Skeletal muscle satellite cell (primary cell): ENCODE data around the gene MSANTD7.
A peak's percentile ranks its signal among the peaks of the same experiment; 100 is the strongest.

Source experiments
- H3K27me3 ChIP-seq: 2 replicates; pipeline ENCODE4 v1.7.0; 2013; ENCODE audit warnings: low read length; ENCODE audit not compliant: control insufficient read depth, insufficient read depth
- H3K36me3 ChIP-seq: 2 replicates; pipeline ENCODE4 v1.7.0; 2013; ENCODE audit warnings: mild to moderate bottlenecking, control low read depth, low read length; ENCODE audit not compliant: insufficient read depth
- H3K4me1 ChIP-seq: 2 replicates; pipeline ENCODE4 v1.7.0; 2013; ENCODE audit warnings: low read length; ENCODE audit not compliant: control insufficient read depth, insufficient read depth
- H3K4me2 ChIP-seq: 2 replicates; pipeline ENCODE4 v1.7.0; 2013; ENCODE audit warnings: mild to moderate bottlenecking, low read length
- H3K4me3 ChIP-seq: 2 replicates; pipeline ENCODE4 v1.7.0; 2013; ENCODE audit warnings: low read length
- H3K9ac ChIP-seq: 2 replicates; pipeline ENCODE4 v1.7.0; 2013; ENCODE audit warnings: mild to moderate bottlenecking, low read depth, low read length, moderate library complexity
- H3K9me3 ChIP-seq: replicated peaks from 2 replicates; pipeline ENCODE4 v1.7.0; 2013; ENCODE audit warnings: mild to moderate bottlenecking, control low read depth, low read length

The MSANTD7 gene

DNA sequence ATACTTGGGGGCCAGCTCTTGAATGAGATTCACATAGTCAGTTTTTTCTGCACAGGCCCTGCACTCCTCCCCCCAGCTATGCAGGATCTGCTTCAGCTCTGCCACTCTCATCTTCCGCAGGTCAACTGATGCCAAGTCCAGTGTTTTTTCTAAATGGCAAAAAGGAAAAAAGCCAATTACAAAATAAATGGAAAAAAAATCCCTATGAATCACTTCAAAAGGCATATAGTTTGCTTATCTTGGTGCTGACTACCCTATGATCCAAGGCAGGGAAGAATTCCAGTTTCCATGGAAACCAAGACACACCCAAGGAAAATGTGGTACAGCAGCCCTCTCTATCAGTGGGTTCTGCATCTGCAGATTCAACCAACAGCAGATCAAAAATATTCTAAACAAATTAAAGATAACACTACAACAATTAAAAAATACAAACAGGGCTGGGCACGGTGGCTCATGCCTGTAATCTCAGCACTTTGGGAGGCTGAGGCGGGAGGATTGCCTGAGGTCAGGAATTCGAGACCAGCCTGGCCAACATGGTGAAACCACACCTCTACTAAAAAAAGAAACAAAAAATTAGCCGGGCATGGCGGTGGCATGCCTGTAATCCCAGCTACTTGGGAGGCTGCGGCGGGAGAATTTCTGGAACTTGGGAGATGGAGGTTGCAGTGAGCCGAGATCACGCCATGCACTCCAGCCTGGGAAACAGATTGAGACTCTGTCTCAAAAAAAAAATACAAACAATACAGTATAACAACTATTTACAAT, 17.9 kb upstream of the MSANTD7 start:
- no peak overlapping the region for H3K4me2 ChIP-seq

DNA sequence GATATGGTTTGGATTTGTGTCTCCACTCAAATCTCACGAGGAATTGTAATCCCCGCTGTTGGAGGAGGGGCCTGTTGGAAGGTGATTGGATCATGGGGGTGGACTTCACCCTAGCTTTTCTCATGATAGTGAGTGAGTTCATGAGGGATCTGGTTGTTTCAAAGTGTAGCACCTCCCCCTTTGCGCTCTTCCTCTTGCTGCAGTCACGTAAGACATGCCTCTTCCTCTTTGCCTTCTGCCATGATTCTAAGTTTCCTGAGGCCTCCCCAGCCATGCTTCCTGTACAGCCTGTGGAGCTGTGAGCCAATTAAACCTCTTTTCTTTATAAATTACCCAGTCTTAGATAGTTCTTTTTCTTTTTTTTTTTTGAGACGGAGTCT, 17.3 kb upstream of the MSANTD7 start:
- H3K9me3 ChIP-seq = no peaks in the 10 kb centered on the region
- no peaks in the 10 kb centered on the region for H3K36me3 ChIP-seq
- H3K4me3 ChIP-seq = no peak overlapping the region
- H3K4me2 ChIP-seq = no peak overlapping the region
- H3K4me1 ChIP-seq = peaks cover 13% of the 10 kb centered on the region
- no peaks in the 10 kb centered on the region for H3K27me3 ChIP-seq
- no peak overlapping the region for H3K9ac ChIP-seq

More for the DNA sequence above, 17.9 kb upstream of the MSANTD7 start:
- Histone ChIP-seq H3K9ac (no peak overlapping the region), H3K4me3 (no peak overlapping the region), H3K4me1 (peaks cover 13% of the 10 kb centered on the region), H3K36me3 (no peaks in the 10 kb centered on the region), H3K9me3 (no peaks in the 10 kb centered on the region), H3K27me3 (no peaks in the 10 kb centered on the region)

DNA sequence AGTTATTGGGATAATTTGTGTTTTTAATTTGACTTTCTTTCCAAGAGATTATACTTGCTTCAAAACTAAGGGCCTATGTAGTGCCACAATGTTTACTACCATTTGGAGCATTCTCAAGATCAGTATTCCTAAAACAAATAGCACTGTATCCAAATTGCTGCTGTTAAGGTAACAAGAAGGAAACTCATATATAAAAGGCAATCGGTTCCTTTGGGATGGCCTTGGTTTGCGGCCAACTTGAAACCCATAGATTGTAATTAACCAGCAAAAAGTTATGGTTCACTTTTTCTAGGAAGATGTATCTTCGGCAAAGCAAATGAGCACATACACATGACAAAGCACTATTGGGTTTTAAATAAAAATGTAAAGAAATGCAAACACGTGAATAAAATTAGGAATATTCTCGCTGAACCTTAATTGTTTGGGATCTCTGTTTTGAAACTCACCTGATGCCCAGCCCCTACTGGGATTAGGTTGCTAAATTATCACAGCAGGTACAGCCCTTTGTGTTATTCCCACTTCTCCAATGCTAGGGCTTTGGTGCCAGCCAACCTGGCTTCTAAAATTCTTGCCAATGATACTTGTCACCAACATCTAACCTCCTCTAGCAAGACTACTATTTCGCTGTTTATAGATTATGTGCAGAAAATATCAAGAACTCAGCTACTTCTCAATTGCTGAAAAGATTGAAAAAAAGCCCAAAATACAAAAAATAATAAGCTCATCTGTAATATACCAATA, 16.3 kb upstream of the MSANTD7 start:
- no peak overlapping the region for H3K4me2 ChIP-seq
- H3K27me3 ChIP-seq = peaks cover 6% of the 10 kb centered on the region
- H3K9me3 ChIP-seq = no peaks in the 10 kb centered on the region
- no peak overlapping the region for H3K9ac ChIP-seq
- H3K36me3 ChIP-seq = no peaks in the 10 kb centered on the region
- H3K4me3 ChIP-seq = no peak overlapping the region
- peaks cover 13% of the 10 kb centered on the region for H3K4me1 ChIP-seq

DNA sequence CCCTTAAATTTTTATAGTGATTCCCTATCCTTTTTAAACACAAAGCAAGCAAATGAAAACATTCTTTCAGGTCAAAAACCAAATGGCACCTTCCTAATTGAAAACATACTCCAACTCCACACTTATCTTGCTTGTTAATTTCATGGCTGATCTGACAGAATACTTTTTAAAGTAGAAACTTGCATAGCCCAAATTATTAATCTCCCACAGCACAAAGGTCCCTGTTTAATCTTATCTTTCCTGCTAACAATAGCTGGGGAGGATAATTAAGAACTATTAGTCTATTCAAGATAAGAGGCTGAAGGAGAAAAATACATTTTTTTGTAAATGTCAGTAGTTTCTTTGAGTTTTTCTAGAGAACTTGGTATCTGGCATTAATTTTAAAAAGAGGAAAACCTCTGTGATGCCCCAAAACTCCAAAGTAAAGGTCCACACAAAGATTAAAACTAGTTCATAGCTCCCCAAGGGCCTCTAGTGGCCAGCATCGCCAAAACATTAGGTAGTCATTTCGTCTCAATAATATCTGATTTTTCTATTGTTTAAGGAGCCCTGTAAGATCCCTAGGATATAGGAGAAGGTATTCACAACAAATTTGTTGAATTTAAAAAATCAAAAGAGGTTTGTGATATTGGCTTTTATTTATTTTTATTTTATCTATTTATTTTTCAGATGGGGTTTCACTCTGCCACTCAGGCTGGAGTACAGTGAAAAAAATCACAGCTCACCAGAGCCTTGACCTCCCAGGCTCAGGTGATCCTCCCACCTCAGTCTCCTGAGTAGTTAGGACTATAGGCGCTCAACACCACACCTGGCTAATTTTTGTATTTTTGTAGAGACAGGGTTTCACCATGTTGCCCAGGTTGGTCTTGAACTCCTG, 15.0 kb upstream of the MSANTD7 start:
- Histone ChIP-seq H3K4me3 (no peak overlapping the region), H3K36me3 (no peaks in the 10 kb centered on the region), H3K4me2 (no peak overlapping the region), H3K27me3 (peaks cover 6% of the 10 kb centered on the region), H3K4me1 (peaks cover 13% of the 10 kb centered on the region), H3K9me3 (no peaks in the 10 kb centered on the region), H3K9ac (no peak overlapping the region)

DNA sequence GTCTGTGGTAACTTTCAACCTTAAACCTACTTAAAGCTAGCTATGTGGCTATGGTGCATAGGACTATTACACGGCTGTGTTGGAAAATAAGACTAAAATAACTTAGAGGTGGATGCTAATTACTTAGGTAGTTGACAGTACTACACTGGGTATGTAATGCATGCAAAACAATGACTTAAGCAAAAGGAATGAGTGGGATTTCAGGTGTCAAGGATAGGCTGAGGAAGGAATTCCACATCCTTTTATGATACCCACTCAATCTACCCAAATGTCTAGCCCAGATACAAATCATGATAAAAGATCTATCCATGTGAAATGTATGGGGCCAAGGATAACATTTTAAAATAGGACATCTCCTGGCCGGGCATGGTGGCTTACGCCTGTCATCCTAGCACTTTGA, 14.1 kb upstream of the MSANTD7 start:
- Histone ChIP-seq H3K27me3 (peaks cover 6% of the 10 kb centered on the region), H3K9ac (no peak overlapping the region), H3K36me3 (no peaks in the 10 kb centered on the region), H3K4me2 (no peak overlapping the region), H3K4me1 (peaks cover 13% of the 10 kb centered on the region), H3K9me3 (no peaks in the 10 kb centered on the region), H3K4me3 (no peak overlapping the region)

DNA sequence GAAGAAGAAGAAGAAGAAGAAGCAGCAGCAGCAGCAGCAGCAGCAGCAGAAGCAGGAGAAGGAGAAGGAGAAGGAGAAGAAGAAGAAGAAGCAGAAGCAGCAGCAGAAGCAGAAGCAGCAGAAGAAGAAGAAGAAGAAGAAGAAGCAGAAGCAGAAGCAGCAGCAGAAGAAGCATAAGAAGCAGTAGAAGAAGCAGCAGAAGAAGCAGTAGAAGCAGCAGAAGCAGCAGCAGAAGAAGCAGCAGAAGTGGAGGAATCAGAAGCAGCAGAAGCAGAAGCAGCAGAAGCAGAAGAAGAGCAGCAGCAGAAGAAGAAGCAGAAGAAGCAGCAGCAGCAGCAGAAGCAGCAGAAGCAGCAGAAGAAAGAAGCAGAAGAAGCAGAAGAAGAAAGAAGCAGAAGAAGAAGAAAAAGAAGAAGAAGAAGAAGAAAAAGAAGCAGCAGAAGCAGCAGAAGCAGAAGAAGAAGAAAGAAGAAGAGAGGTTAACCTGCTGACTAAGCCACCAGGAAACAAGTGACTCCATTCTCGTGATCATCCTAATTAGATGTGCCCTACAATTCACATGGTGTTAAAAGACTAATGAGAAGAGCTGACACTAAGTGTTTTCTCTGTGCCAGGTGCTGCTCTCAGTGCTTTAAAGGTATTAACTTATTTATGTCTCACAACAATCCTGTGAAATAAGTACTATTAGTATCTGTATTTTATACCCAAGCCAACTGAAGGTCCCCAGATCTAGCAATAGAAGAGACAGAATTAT, 11.9 kb upstream of the MSANTD7 start:
- H3K4me3 ChIP-seq = no peak overlapping the region
- H3K27me3 ChIP-seq = peaks cover 6% of the 10 kb centered on the region
- no peaks in the 10 kb centered on the region for H3K4me1 ChIP-seq
- H3K9ac ChIP-seq = no peak overlapping the region
- H3K36me3 ChIP-seq = no peaks in the 10 kb centered on the region
- H3K4me2 ChIP-seq = no peak overlapping the region
- H3K9me3 ChIP-seq = no peaks in the 10 kb centered on the region

DNA sequence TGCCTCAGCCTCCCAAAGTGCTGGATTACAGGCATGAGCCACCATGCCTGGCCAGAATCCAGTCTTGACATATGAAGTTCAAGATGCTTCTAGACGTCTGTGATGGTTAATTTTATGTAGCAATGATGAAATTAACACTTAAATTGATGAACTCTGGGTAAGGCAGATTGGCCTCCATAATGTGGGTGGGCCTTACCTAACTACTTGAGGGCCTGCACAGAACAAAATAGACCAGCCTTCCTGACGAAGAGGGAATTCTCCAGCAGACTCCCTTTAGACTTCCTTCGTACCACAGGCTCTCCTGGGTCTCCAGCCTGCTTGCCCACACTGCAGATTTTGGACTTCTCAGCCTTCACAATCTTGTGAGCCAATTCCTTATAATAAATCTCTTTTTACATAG, 5.0 kb upstream of the MSANTD7 start:
- H3K4me3 ChIP-seq = no peak overlapping the region
- H3K4me1 ChIP-seq = peaks cover 6% of the 10 kb centered on the region
- H3K4me2 ChIP-seq = no peak overlapping the region
- no peaks in the 10 kb centered on the region for H3K9me3 ChIP-seq
- no peaks in the 10 kb centered on the region for H3K36me3 ChIP-seq
- no peak overlapping the region for H3K9ac ChIP-seq
- H3K27me3 ChIP-seq = no peaks in the 10 kb centered on the region

DNA sequence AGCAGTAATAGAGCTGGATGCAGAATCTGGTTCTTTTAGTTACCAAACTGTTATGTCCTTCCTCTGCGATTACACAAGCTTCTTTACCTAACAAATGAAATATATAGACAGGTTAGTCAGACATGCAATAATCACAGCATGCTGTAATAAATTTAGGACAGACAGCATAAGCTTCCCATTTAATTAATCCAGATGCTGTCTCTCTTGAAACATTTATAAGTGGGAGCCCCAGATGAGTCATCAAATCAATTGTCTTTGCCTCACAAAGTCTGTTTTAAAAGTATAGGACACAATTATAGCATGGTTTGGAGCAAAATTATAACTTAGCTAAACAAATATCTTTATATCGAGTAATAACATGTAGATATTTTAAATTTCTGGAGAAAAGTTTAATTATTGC, 1.9 kb upstream of the MSANTD7 start:
- Histone ChIP-seq H3K9ac (no peak overlapping the region), H3K36me3 (peaks cover 10% of the 10 kb centered on the region), H3K4me2 (no peak overlapping the region), H3K9me3 (no peaks in the 10 kb centered on the region), H3K4me1 (peaks cover 6% of the 10 kb centered on the region), H3K4me3 (no peak overlapping the region), H3K27me3 (no peaks in the 10 kb centered on the region)

DNA sequence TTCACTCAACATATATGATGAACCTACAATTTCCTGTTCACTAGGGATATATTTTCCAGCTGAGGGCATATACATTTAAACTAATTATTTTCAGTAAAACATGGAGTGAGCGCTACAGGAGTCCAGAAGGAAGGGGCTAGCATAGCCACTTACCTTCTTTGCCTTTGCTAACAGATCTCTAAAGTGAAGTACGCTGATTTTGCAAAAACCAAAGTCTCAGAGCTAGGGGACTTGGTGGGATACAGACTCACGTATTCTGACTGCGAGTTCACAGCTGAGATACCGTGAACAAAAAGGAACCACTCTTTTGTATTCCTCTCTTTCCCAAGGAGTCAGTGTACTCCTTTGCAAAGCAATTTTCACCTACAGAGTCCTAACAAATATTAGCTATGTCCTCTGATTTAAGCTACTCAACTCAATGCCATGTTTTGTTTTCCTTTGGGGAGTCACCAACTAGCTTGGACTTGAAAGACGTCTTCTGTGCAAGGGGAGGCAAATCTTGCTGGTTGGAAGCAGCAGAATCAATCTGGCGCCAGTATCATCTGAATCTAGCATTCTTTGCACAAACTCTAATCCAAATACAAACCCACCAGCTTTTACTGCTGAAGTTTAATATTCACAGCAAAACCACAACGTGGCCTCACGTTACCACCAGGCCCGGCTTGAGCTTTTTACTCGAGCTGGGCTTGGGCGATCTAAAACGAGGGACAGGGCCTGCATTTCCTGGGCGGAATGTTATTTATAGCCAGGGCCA, 926 bp upstream of the MSANTD7 start:
- peak overlapping the region; percentile 98 for H3K4me3 ChIP-seq

DNA sequence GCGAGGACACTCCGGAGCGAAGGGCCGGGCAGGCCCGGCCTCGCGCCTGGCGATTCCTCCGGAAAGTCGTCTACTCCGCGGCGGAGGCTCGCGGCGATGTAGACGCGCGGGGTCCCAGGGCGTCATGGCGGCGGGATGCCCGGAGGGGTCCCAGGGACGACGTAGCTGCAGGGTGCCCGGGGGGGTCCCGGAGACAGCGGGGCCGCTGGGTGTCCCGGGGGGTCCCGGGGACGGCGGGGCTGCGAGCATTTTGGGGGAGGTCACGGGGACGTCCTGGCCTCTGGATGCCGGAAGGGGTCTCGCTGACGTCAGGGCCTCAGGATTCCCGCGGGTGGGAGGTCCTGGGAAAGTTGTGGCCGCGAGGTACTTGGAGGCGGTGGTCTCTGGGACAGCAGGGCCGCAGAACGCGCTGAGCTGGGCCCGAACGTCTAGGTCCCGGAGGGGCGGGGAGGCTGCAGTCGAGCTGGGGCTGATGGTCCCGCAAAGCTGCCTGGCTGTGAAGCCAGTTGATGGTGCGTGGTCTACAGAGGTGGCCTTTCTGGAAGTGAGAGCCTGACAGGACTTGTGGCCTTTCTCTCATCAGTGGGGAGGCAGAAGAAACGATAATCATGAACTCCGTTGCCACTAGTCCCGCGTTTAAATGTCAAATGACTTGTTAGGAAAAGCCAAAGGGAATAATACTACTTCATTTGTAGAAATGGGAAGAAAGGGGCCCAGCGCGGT, 637 bp downstream of the MSANTD7 start:
- peak overlapping the region; percentile 93 for H3K4me2 ChIP-seq
- peaks cover 6% of the 10 kb centered on the region for H3K4me1 ChIP-seq
- peak overlapping the region; percentile 99 for H3K9ac ChIP-seq
- H3K27me3 ChIP-seq = no peaks in the 10 kb centered on the region
- H3K36me3 ChIP-seq = peaks cover 35% of the 10 kb centered on the region
- peak overlapping the region; percentile 98 for H3K4me3 ChIP-seq
- H3K9me3 ChIP-seq = no peaks in the 10 kb centered on the region

More for the DNA sequence above, 926 bp upstream of the MSANTD7 start:
- Histone ChIP-seq H3K4me2 (peak overlapping the region; percentile 90), H3K9ac (peak overlapping the region; percentile 99), H3K27me3 (no peaks in the 10 kb centered on the region), H3K9me3 (no peaks in the 10 kb centered on the region), H3K36me3 (peaks cover 20% of the 10 kb centered on the region), H3K4me1 (peaks cover 6% of the 10 kb centered on the region)
